Measurements from ENCODE around the gene FGD1.
A peak's percentile ranks its signal among the peaks of the same experiment; 100 is the strongest.

Gene FGD1

DNA sequence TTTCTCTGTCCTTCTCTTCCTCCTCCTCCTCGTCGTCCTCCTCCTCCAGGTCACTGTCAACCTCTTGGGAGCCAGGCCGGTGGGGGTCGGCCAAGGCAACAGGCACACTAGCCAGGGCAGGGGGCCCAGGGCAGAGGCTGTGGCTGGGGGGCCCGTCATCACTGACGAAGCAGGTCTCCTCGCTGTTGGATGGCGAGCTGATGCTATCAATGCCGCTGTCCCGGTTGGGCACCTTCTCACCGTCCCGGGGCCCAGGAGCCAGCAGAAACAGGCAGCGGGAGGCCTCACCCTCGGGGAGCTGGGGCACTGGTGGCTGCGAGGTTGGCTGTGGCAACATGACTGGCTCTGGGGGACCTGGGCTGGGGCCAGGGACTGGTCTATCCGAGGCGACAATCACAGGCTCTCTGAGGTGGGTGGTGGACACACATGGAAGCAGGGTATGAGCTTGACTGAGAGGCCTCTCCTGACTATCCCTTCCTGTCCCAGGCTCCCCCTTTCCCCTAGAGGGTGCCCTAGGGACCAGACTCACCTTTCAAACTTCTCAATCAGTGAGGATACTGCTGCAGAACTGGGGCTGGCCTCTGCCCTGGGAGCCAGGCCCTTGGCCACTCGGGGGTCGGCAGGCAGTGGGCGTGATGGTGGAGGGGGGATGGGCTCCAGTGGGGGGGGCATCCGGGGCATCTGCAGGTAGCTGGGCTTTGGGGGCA is 25.8 kb downstream of the FGD1 start:
- no peak for DNase-seq

DNA sequence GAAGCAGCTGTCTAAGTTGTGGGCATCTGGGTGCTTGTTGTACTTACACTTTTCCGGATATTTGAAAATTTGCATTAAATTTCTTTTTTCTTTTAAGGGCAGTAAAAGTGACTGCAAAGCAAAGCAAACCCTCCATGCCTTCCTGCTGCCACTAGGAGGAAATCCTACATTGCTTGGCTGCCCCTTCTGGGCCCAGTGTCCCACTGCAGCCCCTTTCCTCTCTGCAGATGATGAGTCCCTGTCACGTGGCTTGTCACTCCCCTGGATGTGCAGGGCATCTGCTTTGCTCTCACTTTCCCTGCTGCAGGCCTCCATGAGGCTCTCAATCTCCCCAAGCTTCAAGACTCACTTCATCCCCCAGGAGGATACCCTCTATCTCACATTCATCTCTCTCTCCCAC is 43.1 kb downstream of the FGD1 start:
- DNase-seq, result peak; percentile 20

DNA sequence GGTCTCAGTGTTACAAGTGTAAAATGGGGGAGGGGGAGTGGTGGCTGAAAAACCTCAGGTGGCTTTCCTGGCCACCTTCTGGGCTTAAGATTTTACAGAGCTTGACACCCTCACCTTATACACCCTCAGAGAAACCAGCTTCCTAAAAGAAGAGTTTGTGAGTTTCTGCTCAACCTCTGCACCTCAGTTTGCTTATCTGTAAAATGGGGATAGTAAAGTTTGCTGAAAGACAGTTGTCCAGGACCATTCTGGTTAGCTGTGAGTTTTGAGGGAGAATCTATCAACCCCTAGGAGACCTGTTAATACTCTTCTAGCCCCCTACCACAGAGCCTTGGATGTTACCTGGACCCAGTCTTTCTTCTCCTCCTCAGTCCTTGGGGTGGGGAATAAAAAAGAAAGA is 46.1 kb downstream of the FGD1 start:
- DNase-seq, result no peak

- DNase-seq, result no peak
Observed at GRCh38 chrX:54447461-54447860, 48.6 kb downstream of the FGD1 start.

GRCh38 chrX:54446084-54446483 is 50.0 kb downstream of the FGD1 start:
- DNase-seq, result no peak

- DNase-seq, result no peak
Observed at GRCh38 chrX:54444752-54445151, 51.3 kb downstream of the FGD1 start.

GRCh38 chrX:54442790-54443189 is 53.2 kb downstream of the FGD1 start:
- no peak for DNase-seq

GRCh38 chrX:54439960-54440871 is 55.8 kb downstream of the FGD1 start, which contains the start of gene TSR2:
TSS of gene TSR2 (plus strand) at chrX:54440404. CDS start at chrX:54440422, 18 bp downstream.
- peak; percentile 86 for DNase-seq

- no peak for DNase-seq
Observed at GRCh38 chrX:54435121-54435520, 60.9 kb downstream of the FGD1 start.

- no peak for DNase-seq
Observed at GRCh38 chrX:54430519-54430918, 65.5 kb downstream of the FGD1 start.

- no peak for DNase-seq
Observed at GRCh38 chrX:54427837-54428424, 68.1 kb downstream of the FGD1 start.

GRCh38 chrX:54423161-54423888 is 72.7 kb downstream of the FGD1 start:
- DNase-seq, result no peak

DNA sequence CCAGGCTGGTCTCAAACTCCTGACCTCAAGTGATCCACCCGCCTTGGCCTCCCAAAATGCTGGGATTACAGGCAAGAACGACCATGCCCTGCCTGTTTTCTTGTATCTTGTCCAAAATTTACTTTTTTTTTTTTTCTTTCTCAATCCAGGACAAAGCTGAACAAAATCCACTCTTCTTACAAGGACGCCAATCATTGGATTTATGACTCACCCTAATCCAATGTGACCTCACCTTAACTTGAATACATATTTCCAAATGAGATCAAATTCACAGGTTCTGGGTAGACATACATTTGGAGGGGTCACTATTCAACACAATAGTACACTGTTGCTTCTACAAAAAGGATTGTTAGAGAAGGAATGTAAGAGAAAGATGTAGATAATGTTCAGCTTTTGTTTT is 73.9 kb downstream of the FGD1 start:
- DNase-seq, result no peak

GRCh38 chrX:54419559-54420302 is 76.3 kb downstream of the FGD1 start:
- no peak for DNase-seq

- no peak for DNase-seq
Observed at GRCh38 chrX:54416965-54417364, 79.1 kb downstream of the FGD1 start.

DNA sequence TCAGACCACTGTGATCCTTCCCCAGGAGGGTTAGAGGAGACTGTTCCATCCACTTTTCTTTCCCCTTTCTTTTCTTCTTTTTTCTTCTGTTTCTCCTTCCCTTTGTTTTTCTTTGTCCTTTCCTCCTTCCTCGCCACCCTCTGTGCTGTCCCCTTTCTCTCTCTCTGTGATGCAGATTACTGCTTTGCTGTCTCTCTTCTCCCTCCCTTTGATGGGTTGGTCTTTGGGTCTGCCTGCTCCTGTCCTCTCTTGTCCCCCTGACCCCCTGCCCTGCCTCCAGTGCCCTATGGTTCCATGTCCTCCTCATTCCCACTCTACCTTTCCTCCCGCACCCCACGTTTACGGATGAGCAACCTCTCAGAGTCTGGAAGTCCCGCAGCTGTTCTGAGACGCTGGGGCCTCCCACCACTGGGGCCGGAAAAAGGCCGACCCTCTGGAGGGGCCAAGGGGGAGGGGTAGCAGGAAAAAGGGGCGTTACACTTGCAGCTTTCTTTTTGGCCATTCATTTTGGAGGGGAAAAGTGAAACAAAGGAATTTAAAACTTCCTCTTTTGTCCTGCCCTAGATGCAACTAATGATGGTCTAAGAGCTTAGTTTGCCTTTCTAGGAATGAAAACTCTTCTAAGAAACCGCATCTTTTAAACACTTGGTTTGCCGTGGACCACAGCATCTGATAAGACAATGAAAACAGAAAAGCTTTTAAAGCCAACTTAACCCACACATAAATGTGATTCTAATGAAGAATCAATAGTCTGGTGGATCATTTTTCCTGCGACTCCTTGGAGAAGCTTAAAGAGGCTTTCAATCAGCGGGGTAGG is 80.3 kb downstream of the FGD1 start:
- DNase-seq, result no peak

DNA sequence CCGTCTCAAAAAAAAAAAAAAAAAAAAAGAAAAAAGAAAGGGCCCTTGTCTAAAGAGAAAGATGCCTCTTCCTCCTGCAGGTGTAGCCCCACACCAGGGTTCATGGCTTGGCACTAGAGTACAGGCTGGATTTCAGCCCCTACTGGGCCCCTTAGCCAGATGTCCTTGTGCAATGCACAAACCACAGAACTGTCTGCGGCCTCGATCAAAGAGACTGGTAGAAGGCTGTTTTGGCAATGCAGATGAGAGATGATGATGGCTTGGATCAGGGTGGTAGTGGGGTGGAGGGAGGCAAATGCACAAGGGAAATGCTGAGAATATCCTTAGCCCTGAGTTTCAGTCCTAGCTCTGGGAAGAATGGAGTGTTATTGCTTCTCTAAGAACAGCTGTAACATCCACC is 82.3 kb downstream of the FGD1 start:
- DNase-seq, result no peak

- no peak for DNase-seq
Observed at GRCh38 chrX:54411732-54412131, 84.3 kb downstream of the FGD1 start.

DNA sequence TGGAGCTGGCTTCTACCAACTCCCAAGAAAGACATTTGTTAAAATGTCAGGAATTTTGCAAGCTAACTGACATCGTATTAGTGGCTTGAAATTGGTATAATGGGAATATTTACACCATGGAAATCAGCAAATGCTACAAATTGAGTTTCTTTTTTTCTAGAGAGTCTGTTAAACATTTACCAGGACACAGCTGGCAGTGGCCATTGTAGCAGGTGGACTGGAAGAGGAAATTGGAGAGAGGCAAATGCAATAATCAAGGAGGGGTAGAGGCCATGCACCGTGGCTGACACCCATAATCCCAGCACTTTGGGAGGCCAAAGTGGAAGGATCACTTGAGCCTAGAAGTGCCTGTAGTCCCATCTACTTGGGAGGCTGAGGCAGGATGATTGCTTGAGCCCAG is 88.8 kb downstream of the FGD1 start:
- no peak for DNase-seq

GRCh38 chrX:54397113-54397512 is 98.9 kb downstream of the FGD1 start:
- no peak for DNase-seq
